Prostate gland (tissue), 2 donors: ENCODE results near the gene ELMO1.

ENCODE experiments used
- POLR2A ChIP-seq: fragments of 450-650 bp; IDR thresholded peaks from one replicate; pipeline ENCODE4 v1.6.1; 2016; ENCODE audit warnings: antibody characterized with exemption, mild to moderate bottlenecking
- POLR2AphosphoS5 ChIP-seq: sonication (generic); formaldehyde crosslinking; IDR thresholded peaks from one replicate; pipeline ENCODE4 v1.6.1; 2017; ENCODE audit warnings: antibody characterized with exemption
- TF ChIP-seq, protein P1 (sequence below), 4 experiments: fragments of 200-600 bp in 2 of 4; fragments of 450-650 bp in 2 of 4; sonication (generic) in 2 of 4; IDR thresholded peaks; 1 replicate in 3 of 4; 2 replicates in 1 of 4; pipeline ENCODE4 v1.5.1; 2016 to 2019; ENCODE audit warnings: antibody characterized with exemption in 4 of 4, mild to moderate bottlenecking in 2 of 4, moderate library complexity in 2 of 4

DNA sequence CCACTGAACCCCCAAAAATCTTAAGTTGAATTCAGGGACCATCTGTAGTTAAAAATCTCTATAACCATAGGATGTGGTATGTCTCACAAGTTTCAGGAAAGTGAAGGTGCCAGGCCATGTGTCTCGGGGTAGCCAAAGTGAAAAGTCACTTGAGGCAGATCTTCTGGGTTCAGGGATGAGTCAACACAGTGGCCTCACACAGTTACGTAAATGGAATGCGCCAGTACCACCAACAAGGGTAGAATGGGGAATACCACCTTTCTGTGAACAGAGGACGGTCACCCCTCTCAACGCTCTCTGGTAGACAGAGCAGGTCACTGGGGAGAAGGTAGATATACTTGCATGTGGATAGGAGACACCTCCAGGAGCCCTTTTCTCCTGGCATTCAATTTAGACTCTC lies 71.4 kb downstream of the ELMO1 start:
- TF ChIP-seq, protein P1, sequence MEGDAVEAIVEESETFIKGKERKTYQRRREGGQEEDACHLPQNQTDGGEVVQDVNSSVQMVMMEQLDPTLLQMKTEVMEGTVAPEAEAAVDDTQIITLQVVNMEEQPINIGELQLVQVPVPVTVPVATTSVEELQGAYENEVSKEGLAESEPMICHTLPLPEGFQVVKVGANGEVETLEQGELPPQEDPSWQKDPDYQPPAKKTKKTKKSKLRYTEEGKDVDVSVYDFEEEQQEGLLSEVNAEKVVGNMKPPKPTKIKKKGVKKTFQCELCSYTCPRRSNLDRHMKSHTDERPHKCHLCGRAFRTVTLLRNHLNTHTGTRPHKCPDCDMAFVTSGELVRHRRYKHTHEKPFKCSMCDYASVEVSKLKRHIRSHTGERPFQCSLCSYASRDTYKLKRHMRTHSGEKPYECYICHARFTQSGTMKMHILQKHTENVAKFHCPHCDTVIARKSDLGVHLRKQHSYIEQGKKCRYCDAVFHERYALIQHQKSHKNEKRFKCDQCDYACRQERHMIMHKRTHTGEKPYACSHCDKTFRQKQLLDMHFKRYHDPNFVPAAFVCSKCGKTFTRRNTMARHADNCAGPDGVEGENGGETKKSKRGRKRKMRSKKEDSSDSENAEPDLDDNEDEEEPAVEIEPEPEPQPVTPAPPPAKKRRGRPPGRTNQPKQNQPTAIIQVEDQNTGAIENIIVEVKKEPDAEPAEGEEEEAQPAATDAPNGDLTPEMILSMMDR (IDR thresholded peaks at IDR 0.05), result no peak
- no peak for TF ChIP-seq POLR2A
- no peak for TF ChIP-seq POLR2AphosphoS5
